A549 (cell line): Measurements from ENCODE around the gene AGAP3. TPM values are rescaled to one million over a fixed set of nuclear protein-coding genes. Genes with fewer than 3 reads are reported as not detected.

Experiments
- ATAC-seq, 2 experiments: fragments of 200-7000 bp in 1 of 2; fragments of >200 bp in 1 of 2; cut with Nextera tagmentation in 1 of 2; cut with Tn5 transposase in 1 of 2; 3 replicates each; pipeline versions ENCODE4 v1.8.0 to v1.9.1; 2018 to 2020; ENCODE audit warnings: mild to moderate bottlenecking in 1 of 2, moderate library complexity in 1 of 2
- CTCF ChIA-PET: fragments of 300-600 bp; sonication (Branson Sonifier 250); formaldehyde crosslinking; extraction: SDS; loops from one replicate; lab custom pipeline; 2021; ENCODE audit warnings: antibody characterized with exemption, inconsistent platforms; lab: Yijun Ruan, JAX
- POLR2A ChIA-PET: fragments of 350-600 bp; formaldehyde crosslinking; extraction: SDS; loops from one replicate; lab custom pipeline; 2021; ENCODE audit warnings: antibody characterized with exemption, inconsistent platforms; lab: Yijun Ruan, JAX
- DNase-seq, 2 experiments: peaks; one replicate each; pipeline versions ENCODE4 v3.0.0 to v3.0.0-alpha.2; 2011 to 2016; ENCODE audit warnings: low read depth in 1 of 2, low spot score in 1 of 2
- FAIRE-seq: peaks from 2 replicates; lab custom pipeline; 2011; peaks lifted over from hg19 to GRCh38; lab: Jason Lieb, UNC
- H3K27ac ChIP-seq, 2 experiments: fragments of >200 bp; sonication (Bioruptor Twin); formaldehyde crosslinking; 3 replicates each; pipeline ENCODE4 v1.5.1; 2016 to 2017
- H3K4me1 ChIP-seq: fragments of >200 bp; sonication (Bioruptor Twin); formaldehyde crosslinking; 3 replicates; pipeline ENCODE4 v1.6.1; 2016
- H3K4me2 ChIP-seq: fragments of >200 bp; sonication (Bioruptor Twin); formaldehyde crosslinking; 3 replicates; pipeline ENCODE4 v1.6.1; 2016
- H3K4me3 ChIP-seq: fragments of >200 bp; sonication (Bioruptor Twin); formaldehyde crosslinking; 3 replicates; pipeline ENCODE4 v1.5.1; 2016
- H3K9me3 ChIP-seq: fragments of >200 bp; sonication (Bioruptor Twin); formaldehyde crosslinking; 3 replicates; pipeline ENCODE4 v1.6.1; 2016
- ATOH8 ChIP-seq: fragments of 250-450 bp; sonication (Bioruptor Pico); IDR thresholded peaks from 2 replicates; pipeline ENCODE4 v1.5.0; 2020; ENCODE audit warnings: low read depth, mild to moderate bottlenecking, moderate library complexity
- BCL3 ChIP-seq: fragments of >200 bp; sonication (Bioruptor Twin); formaldehyde crosslinking; IDR thresholded peaks from 3 replicates; pipeline ENCODE4 v1.6.1; 2016
- BHLHE40 ChIP-seq: IDR thresholded peaks from 2 replicates; pipeline ENCODE4 v1.6.1; 2012; ENCODE audit warnings: low read depth, low read length, inconsistent platforms
- CBX2 ChIP-seq: fragments of 200-600 bp; sonication (generic); IDR thresholded peaks from 2 replicates; pipeline ENCODE4 v1.6.1; 2016; ENCODE audit warnings: low read depth, mild to moderate bottlenecking, borderline replicate concordance
- CBX8 ChIP-seq: fragments of 200-600 bp; sonication (generic); IDR thresholded peaks from 2 replicates; pipeline ENCODE4 v1.6.1; 2016
- CEBPB ChIP-seq, 2 experiments: fragments of >200 bp in 1 of 2; sonication (Bioruptor Twin) in 1 of 2; formaldehyde crosslinking in 1 of 2; IDR thresholded peaks; 2 replicates each; pipeline ENCODE4 v1.6.1; 2012 to 2016
- CHD2 ChIP-seq: fragments of 150-350 bp; IDR thresholded peaks from 2 replicates; pipeline ENCODE4 v1.6.1; 2014; ENCODE audit warnings: low read length; ENCODE audit not compliant: partially characterized antibody
- E2F6 ChIP-seq: IDR thresholded peaks from 2 replicates; pipeline ENCODE4 v1.6.1; 2012; ENCODE audit warnings: low read depth, borderline replicate concordance
- EP300 ChIP-seq, 2 experiments: fragments of >200 bp; sonication (Bioruptor Twin); formaldehyde crosslinking; IDR thresholded peaks; 2 replicates in 1 of 2; 3 replicates in 1 of 2; pipeline ENCODE4 v1.6.1; 2016 to 2017
- GATA3 ChIP-seq: IDR thresholded peaks from 2 replicates; pipeline ENCODE4 v1.6.1; 2012; ENCODE audit warnings: borderline replicate concordance
- HEYL ChIP-seq: fragments of 250-450 bp; sonication (Bioruptor Pico); IDR thresholded peaks from 2 replicates; pipeline ENCODE4 v1.8.0; 2021; ENCODE audit warnings: mild to moderate bottlenecking, moderate library complexity
- JUN ChIP-seq, 2 experiments: fragments of >200 bp; sonication (Bioruptor Twin); formaldehyde crosslinking; IDR thresholded peaks; 2 replicates in 1 of 2; 3 replicates in 1 of 2; pipeline ENCODE4 v1.6.1; 2016 to 2017
- KDM5A ChIP-seq: fragments of 200-600 bp; sonication (generic); IDR thresholded peaks from 2 replicates; pipeline ENCODE4 v1.6.1; 2016; ENCODE audit warnings: antibody characterized with exemption, mild to moderate bottlenecking
- MAFK ChIP-seq: fragments of 450-650 bp; IDR thresholded peaks from 2 replicates; pipeline ENCODE4 v1.6.1; 2014; ENCODE audit not compliant: partially characterized antibody
- NFE2L2 ChIP-seq: fragments of 150-350 bp; conservative IDR thresholded peaks from 2 replicates; pipeline ENCODE4 v1.6.1; 2014; ENCODE audit warnings: low read length
- NR3C1 ChIP-seq: fragments of >200 bp; sonication (Bioruptor Twin); formaldehyde crosslinking; IDR thresholded peaks from 3 replicates; pipeline ENCODE4 v1.6.1; 2017
- PBX3 ChIP-seq: IDR thresholded peaks from 2 replicates; pipeline ENCODE4 v1.6.1; 2012
- RARB ChIP-seq: fragments of 250-450 bp; sonication (Bioruptor Pico); IDR thresholded peaks from 2 replicates; pipeline ENCODE4 v1.8.0; 2021; ENCODE audit warnings: mild to moderate bottlenecking, moderate library complexity
- RFX5 ChIP-seq: fragments of 450-650 bp; IDR thresholded peaks from 2 replicates; pipeline ENCODE4 v1.7.1; 2014; ENCODE audit warnings: antibody characterized with exemption, mild to moderate bottlenecking, moderate library complexity
- TFCP2L1 ChIP-seq: fragments of 250-450 bp; sonication (Bioruptor Pico); IDR thresholded peaks from 2 replicates; pipeline ENCODE4 v1.5.0; 2021; ENCODE audit warnings: mild to moderate bottlenecking
- ZC3H11A ChIP-seq: fragments of 450-650 bp; IDR thresholded peaks from 2 replicates; pipeline ENCODE4 v1.6.1; 2014; ENCODE audit warnings: antibody characterized with exemption, mild to moderate bottlenecking
- ZFP36 ChIP-seq: fragments of 450-650 bp; IDR thresholded peaks from 2 replicates; pipeline ENCODE4 v1.6.1; 2014; ENCODE audit warnings: borderline replicate concordance; ENCODE audit not compliant: partially characterized antibody
- ZNF302 ChIP-seq: fragments of 250-450 bp; sonication (Bioruptor Pico); IDR thresholded peaks from 2 replicates; pipeline ENCODE4 v1.9.0; 2021; ENCODE audit warnings: inconsistent platforms, mild to moderate bottlenecking, moderate library complexity
- ZSCAN20 ChIP-seq: fragments of 250-450 bp; sonication (Bioruptor Pico); IDR thresholded peaks from 2 replicates; pipeline ENCODE4 v1.8.0; 2022; ENCODE audit warnings: mild to moderate bottlenecking, moderate library complexity
- WGBS: methylation state at CpG from one replicate; pipeline ENCODE4 v1.1.6; 2017; ENCODE audit errors: missing lambda C conversion rate; 5-methylcytosine and 5-hydroxymethylcytosine counted together
- polyA plus RNA-seq, 4 experiments: library from polyadenylated mRNA; depleted of rRNA in 3 of 4; stranded (reverse); fragments of >200 nt; fragmentation: RNase III in 1 of 4; extraction: RNeasy Plus Mini Kit Qiagen cat#74134 plus additional on column Dnase treatment in 1 of 4; gene quantifications; 2 replicates in 3 of 4; 3 replicates in 1 of 4; pipeline ENCODE4 v1.2.3, GENCODE V29; 2011 to 2017

Gene AGAP3
- polyA plus RNA-seq, 2 of the 4 experiments (the other 2 are of a cell fraction) = 33.8 to 45.9 TPM

GRCh38 chr7:151064993-151065392 lies 21.3 kb upstream of the AGAP3 start:
- FAIRE-seq = no peak
- TF ChIP-seq BHLHE40 = no peak
- no peak for TF ChIP-seq HEYL (CRISPR knock-in tag)
- no peak for TF ChIP-seq CEBPB (IDR thresholded peaks at IDR 0.05)
- CTCF ChIA-PET = interaction anchor here (5.3 to 5.7 kb wide), 2 partner anchors 10 to 22 kb away, joined by 32 to 64 read pairs; partner anchors contain the start of gene AGAP3
- Histone ChIP-seq H3K4me3 (no peak overlapping the region), H3K9me3 (no peaks in the 10 kb centered on the region), H3K4me2 (no peak overlapping the region), H3K27ac (peak overlapping the region in 1 of 2 experiments; percentile 99; a peak in 2 of 6 replicates), H3K4me1 (peaks cover 29% of the 10 kb centered on the region)
- POLR2A ChIA-PET = no interaction called here
- ATAC-seq = no peak
- WGBS = 89% methylated on average over 6 of the region's 6 CpGs
- no peak for DNase-seq

GRCh38 chr7:151065516-151065915 lies 20.8 kb upstream of the AGAP3 start:
- ChIA-PET CTCF (interaction anchor here (1.0 to 5.7 kb wide), 5 partner anchors 9 to 42 kb away, joined by 3 to 64 read pairs (median 4); no protein-coding TSS in a partner anchor), POLR2A (interaction anchor here (1.1 kb wide), 1 partner anchor 15 kb away, joined by 4 read pairs; the partner anchor contains the start of gene FASTK)
- FAIRE-seq = no peak

DNA sequence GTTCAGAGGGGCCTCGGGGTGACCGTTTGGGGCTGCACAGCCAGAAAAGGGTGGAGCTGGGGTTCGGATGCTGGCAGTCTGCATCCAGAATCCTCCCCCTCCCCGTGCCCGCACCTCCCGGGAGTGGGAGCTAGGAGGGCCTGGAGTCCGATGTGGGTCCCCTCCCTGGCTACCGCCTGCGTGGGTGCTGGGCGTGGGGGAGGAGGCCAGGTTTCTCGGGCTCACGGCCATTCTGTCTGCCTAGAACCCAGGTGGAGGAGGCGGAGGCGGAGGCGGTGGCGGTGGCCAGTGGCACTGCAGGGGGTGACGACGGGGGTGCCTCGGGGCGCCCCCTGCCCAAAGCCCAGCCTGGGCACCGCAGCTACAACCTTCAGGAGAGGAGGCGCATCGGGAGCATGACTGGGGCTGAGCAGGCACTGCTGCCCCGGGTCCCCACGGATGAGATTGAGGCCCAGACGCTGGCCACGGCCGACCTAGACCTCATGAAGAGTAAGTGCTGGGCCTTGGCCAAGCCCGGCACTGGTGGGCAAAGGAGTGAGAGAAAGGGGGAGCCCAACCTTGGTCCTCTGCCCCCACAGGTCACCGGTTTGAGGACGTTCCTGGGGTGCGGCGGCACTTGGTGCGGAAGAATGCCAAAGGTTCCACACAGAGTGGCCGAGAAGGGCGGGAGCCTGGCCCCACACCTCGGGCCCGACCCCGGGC lies 19.9 kb upstream of the AGAP3 start:
- TF ChIP-seq CBX2 = no peak
- no peak for ATAC-seq
- ChIA-PET CTCF (interaction anchor here (1.0 to 4.6 kb wide), 6 partner anchors 9 to 56 kb away, joined by 3 to 21 read pairs (median 4); partner anchors contain the start of genes FASTK and TMUB1), POLR2A (interaction anchor here (1.1 kb wide), 1 partner anchor 14 kb away, joined by 4 read pairs; the partner anchor contains the start of gene FASTK)
- Histone ChIP-seq H3K4me3 (no peak overlapping the region), H3K9me3 (no peaks in the 10 kb centered on the region), H3K4me1 (peaks cover 27% of the 10 kb centered on the region), H3K27ac (no peak overlapping the region), H3K4me2 (no peak overlapping the region)
- no peak for DNase-seq
- FAIRE-seq = no peak
- WGBS = 90% methylated on average over 34 of the region's 39 CpGs

More at GRCh38 chr7:151065516-151065915, 20.8 kb upstream of the AGAP3 start:
- TF ChIP-seq EP300 (IDR thresholded peaks at IDR 0.05) = no peak
- TF ChIP-seq BHLHE40 = no peak
- no peak for TF ChIP-seq JUN (IDR thresholded peaks at IDR 0.05)
- TF ChIP-seq MAFK = no peak
- TF ChIP-seq ATOH8 (CRISPR knock-in tag) = no peak
- TF ChIP-seq TFCP2L1 = no peak
- TF ChIP-seq KDM5A = no peak
- TF ChIP-seq BCL3 = no peak
- no peak for TF ChIP-seq CBX2
- TF ChIP-seq NR3C1 = no peak
- TF ChIP-seq E2F6 = no peak
- WGBS = 83% methylated on average over 14 of the region's 14 CpGs
- DNase-seq = no peak
- no peak for ATAC-seq
- peak overlapping the region in 1 of 2 experiments; percentile 99; a peak in 2 of 6 replicates for H3K27ac ChIP-seq
- H3K9me3 ChIP-seq = no peaks in the 10 kb centered on the region
- peaks cover 29% of the 10 kb centered on the region for H3K4me1 ChIP-seq
- H3K4me2 ChIP-seq = no peak overlapping the region
- no peak overlapping the region for H3K4me3 ChIP-seq

DNA sequence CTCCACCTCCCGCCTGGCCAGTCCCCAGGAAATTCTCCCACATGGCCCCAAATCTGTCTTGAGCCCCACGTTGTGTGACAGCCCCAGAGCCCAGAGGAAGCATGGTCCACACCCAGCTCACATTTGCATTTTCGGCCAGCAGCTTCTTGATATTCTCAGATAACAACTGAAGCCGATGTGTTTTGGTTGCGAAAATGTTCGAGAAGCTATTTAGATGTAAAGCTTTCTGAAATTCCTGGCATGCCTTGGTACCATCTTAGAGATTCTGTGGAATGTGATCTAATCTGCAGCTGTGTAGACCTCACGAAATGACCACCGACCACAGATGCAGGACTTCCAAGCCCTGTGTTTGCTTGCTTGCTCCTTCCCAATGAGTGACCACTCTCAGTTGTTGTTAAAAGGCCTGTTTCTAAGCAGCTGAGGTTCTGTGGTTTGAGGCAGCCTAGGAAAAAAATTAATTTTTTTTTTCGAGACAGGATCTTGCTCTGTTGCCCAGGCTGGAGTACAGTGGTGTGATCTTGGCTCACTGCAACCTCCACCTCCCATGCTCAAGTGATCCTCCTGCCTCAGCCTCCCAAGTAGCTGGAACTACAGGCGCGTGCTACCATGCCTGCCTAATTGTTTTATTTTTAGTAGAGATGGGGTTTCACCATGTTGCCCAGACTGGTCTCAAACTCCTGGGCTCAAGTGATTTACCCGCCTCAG lies 18.1 kb upstream of the AGAP3 start:
- 92% methylated on average over 12 of the region's 12 CpGs for WGBS
- ChIA-PET CTCF (interaction anchor here (0.7 to 4.6 kb wide), 9 partner anchors 9 to 100 kb away, joined by 3 to 21 read pairs (median 3); partner anchors contain the start of genes AGAP3, FASTK, GBX1 and TMUB1), POLR2A (interaction anchor here (1.1 kb wide), 2 partner anchors 13 to 17 kb away, joined by 3 read pairs; partner anchors contain the start of gene FASTK)
- no peak for DNase-seq
- FAIRE-seq = no peak
- peaks cover 20% of the 10 kb centered on the region for H3K4me1 ChIP-seq
- H3K4me3 ChIP-seq = no peak overlapping the region
- H3K4me2 ChIP-seq = no peak overlapping the region
- ATAC-seq = no peak
- no peak overlapping the region for H3K27ac ChIP-seq
- H3K9me3 ChIP-seq = no peaks in the 10 kb centered on the region
- no peak for TF ChIP-seq ZNF302 (CRISPR knock-in tag)
- TF ChIP-seq E2F6 = no peak
- no peak for TF ChIP-seq ZFP36
- TF ChIP-seq ZSCAN20 = no peak
- TF ChIP-seq ZC3H11A = no peak
- TF ChIP-seq RFX5 = no peak
- no peak for TF ChIP-seq PBX3
- no peak for TF ChIP-seq GATA3
- no peak for TF ChIP-seq RARB
- TF ChIP-seq NFE2L2 = no peak
- TF ChIP-seq CHD2 = no peak
- TF ChIP-seq CBX8 = no peak
